Hippocampal formation (tissue), 2 donors: ENCODE results near the gene PKMYT1.

Experiments used
- DNase-seq, 2 donors: peaks; one replicate each; lab custom pipeline; 2025; lab: John Stamatoyannopoulos, UW

PKMYT1 gene

GRCh38 chr16:2980227-2981176 lies at the start of gene PKMYT1:
Gene PKMYT1, minus strand, starts transcription at chr16:2980446. Its CDS starts 789 bp downstream, at chr16:2979657.
- DNase-seq = peak; percentile 72 to 86

GRCh38 chr16:3029491-3030221 lies 49.4 kb upstream of the PKMYT1 start:
- DNase-seq = no peak

GRCh38 chr16:3028716-3029319 lies 48.6 kb upstream of the PKMYT1 start:
- DNase-seq = no peak

GRCh38 chr16:3027983-3028715 lies 47.9 kb upstream of the PKMYT1 start:
- DNase-seq = peak; percentile 17 to 47

- DNase-seq = no peak
These were observed 47.2 kb upstream of the PKMYT1 start for GRCh38 chr16:3027489-3027795.

- no peak for DNase-seq
These were observed 46.6 kb upstream of the PKMYT1 start for GRCh38 chr16:3026609-3027488.

- DNase-seq = no peak
These were observed 45.7 kb upstream of the PKMYT1 start for GRCh38 chr16:3026003-3026378.

- DNase-seq = no peak
These were observed 45.1 kb upstream of the PKMYT1 start for GRCh38 chr16:3025032-3026002.

GRCh38 chr16:3023669-3024478 lies 43.6 kb upstream of the PKMYT1 start, which contains the start of the genes HCFC1R1 and THOC6:
Gene HCFC1R1, minus strand, starts transcription at chr16:3023942. Its CDS starts 1 bp downstream, at chr16:3023941.
Gene THOC6, plus strand, starts transcription at chr16:3024035. Its CDS starts 292 bp downstream, at chr16:3024327.
- peak; percentile 90 to 94 for DNase-seq

- no peak for DNase-seq
These were observed 43.1 kb upstream of the PKMYT1 start for GRCh38 chr16:3023415-3023668.

GRCh38 chr16:3022684-3023414 lies 42.6 kb upstream of the PKMYT1 start:
- no peak for DNase-seq

- DNase-seq = no peak
These were observed 42.0 kb upstream of the PKMYT1 start for GRCh38 chr16:3022208-3022683.

- DNase-seq = no peak
These were observed 41.4 kb upstream of the PKMYT1 start for GRCh38 chr16:3021449-3022207.

GRCh38 chr16:3020604-3021448 lies 40.6 kb upstream of the PKMYT1 start:
- peak in 1 of 2 donors; percentile 24 for DNase-seq

- DNase-seq = peak in 1 of 2 donors; percentile 33
These were observed 40.0 kb upstream of the PKMYT1 start, which contains the start of gene TNFRSF12A for GRCh38 chr16:3020247-3020603. Gene TNFRSF12A, plus strand, starts transcription at chr16:3020368. Its CDS starts 30 bp downstream, at chr16:3020398.

- no peak for DNase-seq
These were observed 39.5 kb upstream of the PKMYT1 start for GRCh38 chr16:3019594-3020246.
